Right atrium auricular region (tissue), 2 donors: ENCODE measurements around the gene REEP6. TPM values are rescaled to one million over a fixed set of nuclear protein-coding genes. Genes with fewer than 3 reads are reported as not detected.

Experiments used
- DNase-seq: peaks from one replicate; pipeline ENCODE4 v3.0.0-alpha.2; 2019; ENCODE audit warnings: low spot score
- H3K27ac ChIP-seq, 2 donors: fragments of 200-600 bp; sonication (generic); 1 replicate in 1 of 2; 2 replicates in 1 of 2; pipeline ENCODE4 v1.5.1; 2016 to 2019
- H3K27me3 ChIP-seq, 2 donors: fragments of 200-600 bp; sonication (generic); one replicate each; pipeline versions ENCODE4 v1.5.1 to v1.6.0; 2017 to 2019
- H3K36me3 ChIP-seq: fragments of 200-600 bp; sonication (generic); one replicate; pipeline ENCODE4 v1.5.1; 2016
- H3K4me1 ChIP-seq, 2 donors: fragments of 200-600 bp; sonication (generic); one replicate each; pipeline versions ENCODE4 v1.5.1 to v1.6.0; 2017 to 2019
- H3K4me3 ChIP-seq, 2 donors: fragments of 200-600 bp; sonication (generic); 1 replicate in 1 of 2; 2 replicates in 1 of 2; pipeline ENCODE4 v1.5.1; 2017 to 2019; ENCODE audit warnings: mild to moderate bottlenecking in 1 of 2, moderate library complexity in 1 of 2
- H3K9me3 ChIP-seq, 2 donors: fragments of 200-600 bp; sonication (generic); one replicate each; pipeline ENCODE4 v1.5.1; 2019
- CTCF ChIP-seq, 2 donors: fragments of 200-600 bp; sonication (generic); IDR thresholded peaks; one replicate each; pipeline ENCODE4 v1.5.1; 2019; ENCODE audit warnings: antibody characterized with exemption in 2 of 2
- total RNA-seq, 2 donors: library from RNA; depleted of rRNA; stranded (reverse); fragments of >200 nt; gene quantifications; one replicate each; pipeline ENCODE4 v1.1.0, GENCODE V29; 2016

Gene REEP6
- total RNA-seq, 2 donors from 2014 or later = 1.3 to 2.3 TPM

DNA sequence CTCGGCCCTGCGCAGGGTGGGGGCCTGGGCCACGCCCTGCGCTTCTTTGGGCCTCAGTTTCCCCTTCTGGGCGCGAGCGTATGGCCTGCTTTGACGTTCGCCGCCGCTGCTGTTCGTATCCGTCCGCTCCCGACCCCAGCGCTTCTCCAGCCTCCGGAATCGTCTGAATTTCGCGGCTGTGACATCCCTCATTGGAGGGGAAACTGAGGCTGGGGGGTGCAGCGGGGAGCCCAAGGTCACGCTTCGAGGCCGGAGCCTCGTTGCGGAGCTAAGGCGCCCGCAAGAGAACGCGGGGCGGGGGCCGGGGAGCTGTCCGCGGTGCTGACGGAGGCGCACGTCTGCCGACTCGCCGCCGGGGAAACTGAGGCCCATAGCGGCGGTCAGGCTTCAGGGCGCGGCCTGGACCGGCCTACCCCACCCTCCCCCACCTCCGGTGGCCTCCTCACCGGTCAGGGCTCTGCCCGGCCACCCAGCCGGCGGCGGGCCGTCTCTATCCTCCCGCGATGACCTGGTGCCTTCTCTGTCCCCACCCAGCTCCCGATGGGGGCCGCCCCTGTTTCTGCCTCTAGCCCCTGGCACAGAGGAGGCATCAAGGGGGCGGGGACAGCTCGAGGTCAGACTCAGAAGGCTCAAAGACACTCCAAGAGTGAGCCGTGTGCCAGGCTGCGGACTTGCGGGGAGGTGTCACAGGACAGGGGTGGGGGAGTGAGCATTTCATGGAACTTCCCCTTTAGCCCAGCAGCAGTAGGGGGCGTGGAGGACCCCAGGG lies 44.1 kb upstream of the REEP6 start:
- Histone ChIP-seq H3K36me3 (peaks cover 8% of the 10 kb centered on the region), H3K4me1 (peaks cover 0 to 26% of the 10 kb centered on the region in 2 donors), H3K27me3 (peaks cover 24 to 45% of the 10 kb centered on the region in 2 donors), H3K27ac (no peak overlapping the region), H3K9me3 (no peaks in the 10 kb centered on the region), H3K4me3 (peak overlapping the region in 1 of 2 donors; percentile 44)
- no peak for TF ChIP-seq CTCF (IDR thresholded peaks at IDR 0.05)
- DNase-seq = no peak

DNA sequence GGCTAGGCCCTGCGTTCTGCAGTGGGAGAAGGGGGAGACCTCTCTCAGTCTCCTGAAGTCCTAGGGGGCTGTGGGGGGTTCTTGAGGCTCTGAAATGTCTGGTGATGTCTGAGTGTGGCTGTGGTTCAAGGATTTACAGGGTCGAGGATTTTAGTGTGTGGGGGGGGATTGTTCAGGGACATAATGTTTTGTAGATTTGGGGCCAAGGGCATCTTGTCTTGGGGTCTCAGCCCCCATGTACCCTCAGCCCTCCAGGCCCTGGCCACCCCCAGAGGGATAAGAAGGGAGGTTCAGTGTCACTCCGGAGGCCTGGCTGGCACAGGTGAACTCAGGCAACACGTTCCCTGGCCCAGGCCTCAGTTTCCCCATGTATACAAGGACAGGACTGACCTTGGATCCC lies 43.5 kb upstream of the REEP6 start:
- Histone ChIP-seq H3K27me3 (peaks cover 24 to 45% of the 10 kb centered on the region in 2 donors), H3K9me3 (no peaks in the 10 kb centered on the region), H3K27ac (no peak overlapping the region), H3K36me3 (peaks cover 2% of the 10 kb centered on the region), H3K4me1 (peaks cover 0 to 28% of the 10 kb centered on the region in 2 donors), H3K4me3 (no peak overlapping the region)
- DNase-seq = no peak
- TF ChIP-seq CTCF (IDR thresholded peaks at IDR 0.05) = no peak

- Histone ChIP-seq H3K36me3 (no peaks in the 10 kb centered on the region), H3K27me3 (peaks cover 26 to 45% of the 10 kb centered on the region in 2 donors), H3K9me3 (no peaks in the 10 kb centered on the region), H3K4me1 (peaks cover 0 to 32% of the 10 kb centered on the region in 2 donors), H3K27ac (no peak overlapping the region), H3K4me3 (no peak overlapping the region)
- DNase-seq = no peak
- no peak for TF ChIP-seq CTCF (IDR thresholded peaks at IDR 0.05)
These were observed 43.0 kb upstream of the REEP6 start for GRCh38 chr19:1447944-1448343.

- TF ChIP-seq CTCF (IDR thresholded peaks at IDR 0.05) = no peak
- DNase-seq = no peak
- H3K9me3 ChIP-seq = no peaks in the 10 kb centered on the region
- no peak within 1 kb of the TSS for H3K4me3 ChIP-seq
- peaks cover 0 to 42% of the 10 kb centered on the region in 2 donors for H3K4me1 ChIP-seq
- peaks cover 29 to 52% of the 10 kb centered on the region in 2 donors for H3K27me3 ChIP-seq
- no peak within 1 kb of the TSS for H3K27ac ChIP-seq
- H3K36me3 ChIP-seq = no peaks in the 10 kb centered on the region
These were observed 41.2 kb upstream of the REEP6 start, which contains the start of gene APC2 for GRCh38 chr19:1449467-1450442. Gene APC2 (plus strand): TSS chr19:1450121. CDS start chr19:1453002, 2,881 bp downstream.

GRCh38 chr19:1450735-1451731 lies 39.9 kb upstream of the REEP6 start:
- Histone ChIP-seq H3K27me3 (peaks cover 27 to 63% of the 10 kb centered on the region in 2 donors), H3K4me1 (peaks cover 0 to 41% of the 10 kb centered on the region in 2 donors)

More at GRCh38 chr19:1450735-1451731, 39.9 kb upstream of the REEP6 start:
- Histone ChIP-seq H3K4me3 (no peak overlapping the region), H3K27ac (no peak overlapping the region), H3K9me3 (no peaks in the 10 kb centered on the region), H3K36me3 (no peaks in the 10 kb centered on the region)
- DNase-seq = no peak
- no peak for TF ChIP-seq CTCF (IDR thresholded peaks at IDR 0.05)
